KMS-11 (cell line): ENCODE measurements around the gene LDB1.

ENCODE experiments used
- H2AFZ ChIP-seq: fragments of 200-600 bp; sonication (generic); 2 replicates; pipeline ENCODE4 v1.6.1; 2016; ENCODE audit warnings: antibody characterized with exemption, mixed run types, low read depth
- H3K27ac ChIP-seq: fragments of 200-600 bp; sonication (generic); 2 replicates; pipeline ENCODE4 v1.6.1; 2016; ENCODE audit warnings: mild to moderate bottlenecking, mixed run types
- H3K27me3 ChIP-seq: fragments of 200-600 bp; sonication (generic); 2 replicates; pipeline ENCODE4 v1.6.1; 2017; ENCODE audit warnings: mild to moderate bottlenecking, low read depth, mixed run types, moderate library complexity; ENCODE audit not compliant: insufficient read depth
- H3K36me3 ChIP-seq: fragments of 200-600 bp; sonication (generic); 2 replicates; pipeline ENCODE4 v1.6.1; 2017; ENCODE audit warnings: mild to moderate bottlenecking, mixed run types; ENCODE audit not compliant: insufficient read depth
- H3K4me1 ChIP-seq: fragments of 200-600 bp; sonication (generic); 2 replicates; pipeline ENCODE4 v1.6.1; 2016; ENCODE audit warnings: mild to moderate bottlenecking, low read depth, mixed run types; ENCODE audit not compliant: poor library complexity, severe bottlenecking
- H3K4me2 ChIP-seq: fragments of 200-600 bp; sonication (generic); 2 replicates; pipeline ENCODE4 v1.7.0; 2016; ENCODE audit warnings: mild to moderate bottlenecking, mixed run types
- H3K4me3 ChIP-seq: fragments of 200-600 bp; sonication (generic); IDR thresholded peaks from 2 replicates; pipeline ENCODE4 v1.6.1; 2017; ENCODE audit warnings: low read depth, low read length, mixed read lengths; ENCODE audit not compliant: insufficient read depth
- H3K79me2 ChIP-seq: fragments of 200-600 bp; sonication (generic); 2 replicates; pipeline ENCODE4 v1.6.1; 2016; ENCODE audit warnings: low read depth, mixed run types; ENCODE audit not compliant: insufficient read depth
- H3K9ac ChIP-seq: fragments of 200-600 bp; sonication (generic); 2 replicates; pipeline ENCODE4 v1.6.1; 2016; ENCODE audit warnings: mild to moderate bottlenecking, mixed run types
- H4K20me1 ChIP-seq: fragments of 200-600 bp; sonication (generic); 2 replicates; pipeline ENCODE4 v1.6.1; 2016; ENCODE audit warnings: mild to moderate bottlenecking, mixed run types; ENCODE audit not compliant: insufficient read depth
- TF ChIP-seq, protein P1 (sequence below): fragments of 200-600 bp; sonication (generic); conservative IDR thresholded peaks from 2 replicates; pipeline ENCODE4 v1.6.1; 2017; ENCODE audit warnings: low read depth, mild to moderate bottlenecking, antibody characterized with exemption, low read length, moderate library complexity, mixed read lengths

The LDB1 gene

DNA sequence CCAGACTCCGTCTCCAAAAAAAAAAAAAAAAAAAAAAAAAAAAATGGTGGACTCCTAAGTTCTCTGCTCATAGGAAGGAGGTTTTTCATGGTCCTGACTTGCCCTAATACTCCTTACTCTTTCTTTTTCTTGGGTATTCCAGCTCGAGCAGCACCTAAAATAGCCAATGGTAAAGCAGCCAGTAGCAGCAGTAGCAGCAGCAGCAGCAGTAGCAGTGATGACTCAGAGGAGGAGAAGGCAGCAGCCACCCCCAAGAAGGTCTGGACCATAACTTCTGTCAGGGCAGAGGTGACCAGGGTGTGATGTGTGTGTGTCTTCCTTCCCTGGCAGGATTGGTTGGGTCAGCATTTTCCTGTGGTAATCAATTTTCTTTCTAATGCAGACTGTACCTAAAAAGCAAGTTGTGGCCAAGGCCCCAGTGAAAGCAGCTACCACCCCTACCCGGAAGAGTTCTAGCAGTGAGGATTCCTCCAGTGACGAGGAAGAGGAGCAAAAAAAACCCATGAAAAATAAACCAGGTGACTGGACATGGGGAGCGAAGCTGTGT, 39.0 kb upstream of the LDB1 start:
- Histone ChIP-seq H3K4me2 (no peak overlapping the region), H3K9ac (no peak overlapping the region), H3K4me3 (no peak overlapping the region), H3K36me3 (peaks cover 46% of the 10 kb centered on the region; the same call in 1 of the 2 replicates), H3K79me2 (peaks cover 49% of the 10 kb centered on the region), H2AFZ (no peak overlapping the region), H4K20me1 (peaks cover 35% of the 10 kb centered on the region), H3K27me3 (no peaks in the 10 kb centered on the region), H3K4me1 (peaks cover 26% of the 10 kb centered on the region), H3K27ac (no peak overlapping the region)
- TF ChIP-seq, protein P1, sequence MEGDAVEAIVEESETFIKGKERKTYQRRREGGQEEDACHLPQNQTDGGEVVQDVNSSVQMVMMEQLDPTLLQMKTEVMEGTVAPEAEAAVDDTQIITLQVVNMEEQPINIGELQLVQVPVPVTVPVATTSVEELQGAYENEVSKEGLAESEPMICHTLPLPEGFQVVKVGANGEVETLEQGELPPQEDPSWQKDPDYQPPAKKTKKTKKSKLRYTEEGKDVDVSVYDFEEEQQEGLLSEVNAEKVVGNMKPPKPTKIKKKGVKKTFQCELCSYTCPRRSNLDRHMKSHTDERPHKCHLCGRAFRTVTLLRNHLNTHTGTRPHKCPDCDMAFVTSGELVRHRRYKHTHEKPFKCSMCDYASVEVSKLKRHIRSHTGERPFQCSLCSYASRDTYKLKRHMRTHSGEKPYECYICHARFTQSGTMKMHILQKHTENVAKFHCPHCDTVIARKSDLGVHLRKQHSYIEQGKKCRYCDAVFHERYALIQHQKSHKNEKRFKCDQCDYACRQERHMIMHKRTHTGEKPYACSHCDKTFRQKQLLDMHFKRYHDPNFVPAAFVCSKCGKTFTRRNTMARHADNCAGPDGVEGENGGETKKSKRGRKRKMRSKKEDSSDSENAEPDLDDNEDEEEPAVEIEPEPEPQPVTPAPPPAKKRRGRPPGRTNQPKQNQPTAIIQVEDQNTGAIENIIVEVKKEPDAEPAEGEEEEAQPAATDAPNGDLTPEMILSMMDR = no peak

DNA sequence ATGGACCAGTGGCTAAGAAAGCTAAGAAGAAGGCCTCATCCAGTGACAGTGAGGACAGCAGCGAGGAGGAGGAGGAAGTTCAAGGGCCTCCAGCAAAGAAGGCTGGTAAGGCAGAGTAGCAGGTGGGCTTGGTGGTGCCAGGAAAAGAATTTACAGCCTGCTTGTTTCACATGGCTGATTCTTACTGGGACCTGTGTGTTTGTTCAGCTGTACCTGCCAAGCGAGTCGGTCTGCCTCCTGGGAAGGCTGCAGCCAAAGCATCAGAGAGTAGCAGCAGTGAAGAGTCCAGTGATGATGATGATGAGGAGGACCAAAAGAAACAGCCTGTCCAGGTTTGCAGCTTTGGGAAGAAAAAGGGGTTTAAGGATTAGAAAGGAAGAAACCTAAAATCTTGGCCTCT, 37.1 kb upstream of the LDB1 start:
- H3K79me2 ChIP-seq = peaks cover 68% of the 10 kb centered on the region
- no peak overlapping the region; the same call in 1 of the 2 replicates for H3K27ac ChIP-seq
- peaks cover 31% of the 10 kb centered on the region for H3K4me1 ChIP-seq
- no peak overlapping the region for H2AFZ ChIP-seq
- TF ChIP-seq, protein P1 = no peak
- H3K4me3 ChIP-seq = no peak overlapping the region
- H3K36me3 ChIP-seq = peaks cover 40% of the 10 kb centered on the region; the same call in 1 of the 2 replicates
- H3K9ac ChIP-seq = no peak overlapping the region
- H3K27me3 ChIP-seq = no peaks in the 10 kb centered on the region
- peaks cover 35% of the 10 kb centered on the region for H4K20me1 ChIP-seq
- H3K4me2 ChIP-seq = no peak overlapping the region

DNA sequence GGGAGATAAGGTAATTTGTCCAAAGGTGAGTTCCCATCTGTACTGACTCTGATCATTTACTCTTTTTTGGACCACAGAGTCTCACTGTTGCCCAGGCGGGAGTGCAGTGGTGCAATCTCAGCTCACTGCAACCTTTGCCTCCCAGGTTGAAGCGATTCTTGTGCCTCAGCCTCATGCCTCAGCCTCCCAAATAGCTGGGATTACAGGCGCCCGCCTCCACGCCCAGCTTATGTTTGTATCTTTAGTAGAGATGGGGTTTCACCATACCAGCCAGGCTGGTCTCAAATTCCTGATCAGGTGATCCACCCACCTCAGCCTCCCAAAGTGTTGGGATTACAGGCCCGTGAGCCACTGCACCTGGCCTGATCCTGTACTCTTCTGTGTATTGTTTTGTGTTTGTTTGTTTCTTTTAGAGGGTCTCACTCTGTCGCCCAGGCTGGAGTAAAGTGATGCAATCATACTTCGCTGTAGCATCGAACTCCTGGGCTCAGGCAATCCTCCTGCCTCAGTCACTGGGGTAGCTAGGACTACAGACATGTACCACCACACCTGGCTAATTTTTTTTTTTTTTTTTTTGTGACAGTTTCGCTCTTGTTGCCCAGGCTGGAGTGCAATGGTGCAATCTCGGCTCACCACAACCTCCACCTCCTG, 34.4 kb upstream of the LDB1 start:
- Histone ChIP-seq H3K79me2 (peaks cover 64% of the 10 kb centered on the region), H3K4me1 (peaks cover 53% of the 10 kb centered on the region), H3K27ac (no peak overlapping the region), H3K27me3 (no peaks in the 10 kb centered on the region), H2AFZ (no peak overlapping the region), H3K4me2 (peak overlapping the region; percentile 63), H4K20me1 (peaks cover 35% of the 10 kb centered on the region), H3K9ac (no peak overlapping the region), H3K4me3 (no peak overlapping the region), H3K36me3 (peaks cover 25% of the 10 kb centered on the region; the same call in 1 of the 2 replicates)
- TF ChIP-seq, protein P1 = no peak

DNA sequence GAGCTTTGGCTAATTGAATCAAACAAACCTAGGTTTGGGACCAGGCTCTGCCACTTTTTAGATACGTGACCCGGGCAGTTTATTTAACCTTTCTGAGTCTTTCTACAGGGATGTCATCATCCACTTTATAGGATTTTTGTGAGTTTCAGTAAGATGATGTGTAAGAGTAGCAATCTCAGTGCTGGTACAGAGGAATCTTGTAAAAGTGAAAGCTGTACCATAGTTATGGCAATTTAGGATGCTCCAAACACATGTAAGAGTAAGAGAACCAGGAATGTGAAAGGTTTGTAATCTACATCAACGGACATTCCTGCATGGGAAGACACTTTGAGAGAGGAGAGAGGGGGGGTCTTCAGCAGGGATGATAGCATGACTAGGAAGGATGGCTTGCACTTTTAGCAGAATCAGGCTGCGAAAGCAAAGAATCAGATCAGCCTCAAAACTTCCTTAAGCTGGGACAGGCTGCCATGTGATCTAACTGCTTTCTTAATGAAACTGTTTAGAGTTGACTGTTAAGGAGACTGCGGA, 33.0 kb upstream of the LDB1 start:
- peaks cover 35% of the 10 kb centered on the region; the same call in 1 of the 2 replicates for H3K36me3 ChIP-seq
- H3K4me1 ChIP-seq = peaks cover 54% of the 10 kb centered on the region
- H3K4me2 ChIP-seq = peak overlapping the region; percentile 63
- TF ChIP-seq, protein P1 = no peak
- H2AFZ ChIP-seq = no peak overlapping the region
- H3K9ac ChIP-seq = peak overlapping the region; percentile 100
- H3K4me3 ChIP-seq = no peak overlapping the region
- peaks cover 30% of the 10 kb centered on the region for H4K20me1 ChIP-seq
- peaks cover 59% of the 10 kb centered on the region for H3K79me2 ChIP-seq
- H3K27me3 ChIP-seq = no peaks in the 10 kb centered on the region
- peak overlapping the region; percentile 99 for H3K27ac ChIP-seq
